Measurements from ENCODE around the gene SLC16A5.
"Not testable (repeated sequence)": the region's sequence is repeated elsewhere in the genome, so short reads cannot be mapped to it uniquely, and the experiment has no call there.

SLC16A5 gene

DNA sequence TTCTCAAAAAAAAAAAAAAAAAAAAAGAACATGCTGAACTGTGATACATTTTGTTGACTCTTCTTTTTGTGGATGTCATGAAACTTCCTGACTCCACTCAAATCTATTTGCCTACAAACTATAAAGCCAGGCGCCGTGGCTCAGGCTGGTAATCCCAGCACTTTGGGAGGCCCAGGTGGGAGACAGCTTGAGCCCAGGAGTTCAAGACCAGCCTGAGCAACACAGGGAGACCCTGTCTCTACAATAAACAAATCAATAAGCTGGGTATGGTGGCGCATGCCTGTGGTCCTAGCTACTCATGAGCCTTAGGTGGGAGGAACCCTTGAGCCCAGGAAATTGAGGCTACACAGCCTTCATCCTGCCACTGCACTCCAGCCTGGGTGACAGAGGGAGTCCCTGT, 45.2 kb downstream of the SLC16A5 start:
- no peak overlapping the region for H3K4me3 ChIP-seq (ENCODE audit: low read length)
- DNase-seq (ENCODE audit: low read depth) = no peak
- TF ChIP-seq, protein P1, sequence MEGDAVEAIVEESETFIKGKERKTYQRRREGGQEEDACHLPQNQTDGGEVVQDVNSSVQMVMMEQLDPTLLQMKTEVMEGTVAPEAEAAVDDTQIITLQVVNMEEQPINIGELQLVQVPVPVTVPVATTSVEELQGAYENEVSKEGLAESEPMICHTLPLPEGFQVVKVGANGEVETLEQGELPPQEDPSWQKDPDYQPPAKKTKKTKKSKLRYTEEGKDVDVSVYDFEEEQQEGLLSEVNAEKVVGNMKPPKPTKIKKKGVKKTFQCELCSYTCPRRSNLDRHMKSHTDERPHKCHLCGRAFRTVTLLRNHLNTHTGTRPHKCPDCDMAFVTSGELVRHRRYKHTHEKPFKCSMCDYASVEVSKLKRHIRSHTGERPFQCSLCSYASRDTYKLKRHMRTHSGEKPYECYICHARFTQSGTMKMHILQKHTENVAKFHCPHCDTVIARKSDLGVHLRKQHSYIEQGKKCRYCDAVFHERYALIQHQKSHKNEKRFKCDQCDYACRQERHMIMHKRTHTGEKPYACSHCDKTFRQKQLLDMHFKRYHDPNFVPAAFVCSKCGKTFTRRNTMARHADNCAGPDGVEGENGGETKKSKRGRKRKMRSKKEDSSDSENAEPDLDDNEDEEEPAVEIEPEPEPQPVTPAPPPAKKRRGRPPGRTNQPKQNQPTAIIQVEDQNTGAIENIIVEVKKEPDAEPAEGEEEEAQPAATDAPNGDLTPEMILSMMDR (conservative IDR thresholded peaks at IDR 0.05; ENCODE audit: low read depth, low read length) = no peak

DNA sequence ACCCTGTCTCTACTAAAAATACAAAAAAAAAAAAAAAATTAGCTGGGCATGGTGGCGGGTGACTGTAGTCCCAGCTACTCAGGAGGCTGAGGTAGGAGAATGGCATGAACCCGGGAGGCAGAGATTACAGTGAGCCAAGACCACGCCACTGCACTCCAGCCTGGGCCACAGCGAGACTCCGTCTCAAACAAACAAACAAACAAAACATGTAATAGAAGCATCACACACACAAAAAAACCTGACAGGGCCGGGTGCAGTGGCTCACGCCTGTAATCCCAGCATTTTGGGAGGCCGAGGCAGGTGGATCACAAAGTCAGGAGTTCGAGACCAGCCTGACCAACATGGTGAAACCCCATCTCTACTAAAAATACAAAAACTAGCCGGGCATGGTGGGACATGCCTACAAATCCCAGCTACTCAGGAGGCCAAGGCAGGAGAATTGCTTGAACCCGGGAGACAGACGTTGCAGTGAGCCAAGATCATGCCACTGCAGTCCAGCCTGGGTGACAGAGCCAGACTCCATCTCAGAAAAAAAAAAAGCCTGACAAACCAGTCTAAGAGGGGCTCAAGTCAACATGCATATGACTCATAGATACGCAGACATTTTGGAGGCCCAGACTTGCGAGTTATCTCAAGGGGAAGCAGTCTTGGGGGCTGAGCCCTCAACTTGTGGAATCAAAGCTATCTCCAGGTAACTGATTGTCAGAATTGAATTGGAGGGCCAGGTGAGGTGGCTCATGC, 46.0 kb downstream of the SLC16A5 start:
- not testable (repeated sequence) for DNase-seq (ENCODE audit: low read depth); H3K4me3 ChIP-seq (ENCODE audit: low read length)

DNA sequence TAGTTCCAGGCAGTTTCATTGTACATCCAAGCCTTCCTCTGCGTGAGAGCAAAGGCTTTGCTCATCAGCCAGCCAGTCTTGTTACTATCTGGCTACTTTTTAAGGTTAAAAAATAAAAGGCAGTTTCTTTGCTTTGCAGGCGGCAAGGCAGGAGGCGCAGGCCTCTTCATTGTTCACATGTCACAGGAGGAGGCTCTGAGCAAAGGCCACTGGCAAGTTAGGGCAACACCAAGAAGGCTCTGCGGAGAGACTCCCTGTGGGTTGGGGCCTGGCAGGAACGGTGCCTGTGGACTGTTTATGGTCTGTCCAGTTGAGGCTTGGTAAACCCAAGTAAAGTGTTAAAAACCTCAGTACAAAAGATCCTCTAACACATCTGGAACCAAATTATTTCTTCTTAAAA, 47.7 kb downstream of the SLC16A5 start:
- DNase-seq (ENCODE audit: low read depth) = no peak
- TF ChIP-seq, protein P1 (conservative IDR thresholded peaks at IDR 0.05; ENCODE audit: low read depth, low read length) = no peak
- no peak overlapping the region for H3K4me3 ChIP-seq (ENCODE audit: low read length)

DNA sequence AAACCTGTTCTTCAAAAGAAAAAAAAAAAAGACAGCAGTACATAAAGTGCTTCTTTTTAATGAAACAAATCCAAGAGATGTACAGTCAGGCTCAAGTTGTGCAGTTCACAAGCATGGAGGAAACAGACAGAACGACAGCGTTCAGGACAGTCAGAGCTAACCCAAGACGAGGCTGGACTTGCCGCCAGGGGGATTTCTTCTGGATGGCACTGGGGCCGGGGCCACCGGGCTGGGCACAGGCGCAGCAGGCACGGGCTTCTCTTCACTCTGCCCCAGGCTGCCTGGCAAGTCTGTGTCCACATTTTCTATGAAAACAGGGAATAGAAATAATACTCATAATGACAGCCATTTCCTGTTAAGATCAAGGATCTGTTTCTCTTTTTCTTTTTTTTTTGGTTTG, 48.2 kb downstream of the SLC16A5 start:
- no peak for DNase-seq (ENCODE audit: low read depth)
- no peak overlapping the region for H3K4me3 ChIP-seq (ENCODE audit: low read length)
- TF ChIP-seq, protein P1 (conservative IDR thresholded peaks at IDR 0.05; ENCODE audit: low read depth, low read length) = no peak

DNA sequence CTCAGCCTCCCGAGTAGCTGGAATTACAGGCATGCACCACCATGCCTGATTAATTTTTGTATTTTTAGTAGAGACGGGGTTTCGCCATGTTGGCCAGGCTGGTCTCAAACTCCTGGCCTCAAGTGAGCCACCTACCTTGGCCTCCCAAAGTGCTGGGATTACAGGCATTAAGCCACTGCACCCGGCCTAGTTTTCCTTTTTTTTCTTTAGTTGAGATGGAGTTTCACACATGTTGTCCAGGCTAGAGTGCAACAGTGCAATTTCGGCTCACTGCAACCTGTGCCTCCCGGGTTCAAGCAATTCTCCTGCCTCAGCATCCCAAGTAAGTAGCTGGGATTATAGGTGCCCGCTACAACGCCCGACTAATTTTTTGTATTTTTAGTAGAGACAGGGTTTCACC, 50.0 kb downstream of the SLC16A5 start:
- not testable (repeated sequence) for DNase-seq (ENCODE audit: low read depth); H3K4me3 ChIP-seq (ENCODE audit: low read length)

DNA sequence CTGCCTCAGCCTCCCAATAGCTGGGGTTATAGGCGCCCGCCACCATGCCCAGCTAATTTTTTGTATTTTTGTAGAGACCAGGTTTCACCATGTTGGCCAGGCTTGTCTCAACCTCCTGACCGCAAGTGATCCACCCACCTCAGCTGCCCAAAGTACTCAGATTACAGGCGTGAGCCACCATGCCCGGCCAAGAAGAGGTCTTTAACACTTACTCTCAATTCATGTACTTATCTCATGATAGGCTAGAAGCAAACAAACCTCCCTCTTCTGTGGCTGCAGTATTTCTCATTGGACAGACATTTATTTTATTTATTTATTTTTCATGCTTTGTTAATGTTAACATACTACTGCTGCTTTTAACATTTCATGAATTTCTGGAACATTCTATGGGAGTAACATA, 50.8 kb downstream of the SLC16A5 start:
- TF ChIP-seq, protein P1 (conservative IDR thresholded peaks at IDR 0.05; ENCODE audit: low read depth, low read length) = no peak
- DNase-seq (ENCODE audit: low read depth) = no peak

DNA sequence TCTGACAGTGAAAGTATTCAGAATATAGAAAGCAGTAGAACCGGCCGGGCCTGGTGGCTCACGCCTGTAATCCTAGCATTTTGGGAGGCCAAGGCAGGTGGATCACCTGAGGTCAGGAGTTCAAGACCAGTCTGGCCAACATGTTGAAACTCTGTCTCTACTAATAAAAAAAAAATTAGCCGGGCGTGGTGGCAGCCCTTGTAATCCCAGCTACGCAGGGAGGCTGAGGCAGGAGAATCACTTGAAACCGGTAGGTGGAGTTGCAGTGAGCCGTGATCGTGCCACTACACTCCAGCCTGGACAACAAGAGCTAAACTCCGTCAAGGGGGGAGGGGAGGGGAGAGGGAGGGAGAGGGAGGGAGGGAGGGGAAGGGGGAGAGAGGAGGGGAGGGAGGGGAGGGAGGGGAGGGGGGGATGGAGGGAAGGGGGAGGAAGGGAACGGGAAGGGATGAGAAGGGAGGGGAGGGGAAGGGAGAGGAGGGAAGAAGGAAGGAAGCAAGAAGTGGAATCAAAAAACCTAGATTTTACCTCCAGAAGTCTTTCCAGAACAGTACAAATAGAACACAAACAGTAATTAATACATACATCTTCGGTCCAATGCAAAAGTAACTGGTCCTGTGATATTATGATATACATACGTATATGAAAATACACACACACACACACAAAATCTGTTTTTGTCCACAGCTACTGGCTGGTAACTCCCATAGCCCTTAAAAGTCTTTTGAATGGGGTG, 54.6 kb downstream of the SLC16A5 start:
- H3K4me3 ChIP-seq (ENCODE audit: low read length) = no peak overlapping the region
- no peak for DNase-seq (ENCODE audit: low read depth)
- TF ChIP-seq, protein P1 (conservative IDR thresholded peaks at IDR 0.05; ENCODE audit: low read depth, low read length) = no peak

More for the DNA sequence above, 50.8 kb downstream of the SLC16A5 start:
- no peak overlapping the region for H3K4me3 ChIP-seq (ENCODE audit: low read length)

All from retinal pigment epithelial cell (primary cell).